HG03060 (cell line): ENCODE data around the gene ABCA13.
A peak's percentile ranks its signal among the peaks of the same experiment; 100 is the strongest.

ENCODE experiments used
- ATAC-seq: cut with Tn5 transposase; IDR thresholded peaks from one replicate; pipeline ENCODE4 v1.9.1; 2021; ENCODE audit warnings: low read depth, moderate number of reproducible peaks; ENCODE audit not compliant: unreplicated experiment

The ABCA13 gene

DNA sequence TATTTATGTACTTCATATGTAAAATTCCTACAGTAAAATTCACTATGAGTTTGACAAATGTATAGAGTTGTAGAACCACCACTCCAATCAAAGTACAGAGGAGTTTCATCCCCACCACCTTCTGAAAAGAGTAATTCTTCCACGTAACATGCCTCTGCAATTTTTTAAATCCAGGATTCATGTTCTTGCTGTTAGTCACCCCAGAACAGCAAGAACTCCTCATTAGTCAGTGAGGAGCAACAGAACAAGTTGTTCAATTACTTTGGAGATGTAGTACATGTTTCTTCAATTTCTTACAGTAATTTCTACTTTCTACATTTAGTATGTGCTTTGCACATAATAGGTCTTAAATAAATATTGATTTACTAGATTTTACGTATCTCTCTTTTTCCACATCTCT is 248.1 kb downstream of the ABCA13 start:
- ATAC-seq: no peak

DNA sequence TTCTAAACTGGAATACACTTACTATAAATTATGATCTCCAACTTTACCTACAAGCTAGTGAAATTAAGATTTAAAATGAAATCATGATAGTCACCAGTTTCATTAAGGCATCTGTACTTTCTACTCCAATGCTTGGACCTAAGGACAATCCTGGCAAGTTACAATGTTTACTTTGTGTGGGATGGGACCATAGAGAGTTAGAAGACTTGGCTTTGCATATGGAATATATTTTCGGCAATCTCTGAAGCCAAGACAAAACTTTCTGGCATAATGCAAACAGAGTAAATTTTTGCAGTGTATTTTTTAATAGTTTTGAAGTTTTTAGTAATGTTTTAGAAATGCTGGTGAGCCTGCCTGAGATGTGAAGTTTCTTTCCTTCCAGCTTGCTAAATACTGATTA is 248.9 kb downstream of the ABCA13 start:
- no peak for ATAC-seq

DNA sequence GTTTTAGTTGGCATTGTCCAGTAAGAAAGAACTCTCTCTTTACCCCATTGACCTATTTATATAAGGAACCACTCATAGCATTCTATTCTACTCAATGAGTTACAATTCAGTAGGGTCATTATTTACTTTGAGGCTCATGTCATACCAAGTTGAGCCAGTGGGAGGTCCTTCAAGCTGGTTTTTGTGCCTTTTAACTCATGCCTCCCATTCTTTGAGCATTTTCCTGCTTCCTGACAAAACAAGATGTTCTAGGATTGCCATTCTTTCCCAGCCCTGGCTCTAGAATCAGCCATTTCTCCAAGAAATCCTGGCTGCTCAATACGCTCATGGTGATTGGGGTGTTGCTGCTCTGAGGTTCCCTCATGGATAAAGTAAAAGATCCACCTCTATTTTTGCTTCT is 250.1 kb downstream of the ABCA13 start:
- ATAC-seq: no peak

DNA sequence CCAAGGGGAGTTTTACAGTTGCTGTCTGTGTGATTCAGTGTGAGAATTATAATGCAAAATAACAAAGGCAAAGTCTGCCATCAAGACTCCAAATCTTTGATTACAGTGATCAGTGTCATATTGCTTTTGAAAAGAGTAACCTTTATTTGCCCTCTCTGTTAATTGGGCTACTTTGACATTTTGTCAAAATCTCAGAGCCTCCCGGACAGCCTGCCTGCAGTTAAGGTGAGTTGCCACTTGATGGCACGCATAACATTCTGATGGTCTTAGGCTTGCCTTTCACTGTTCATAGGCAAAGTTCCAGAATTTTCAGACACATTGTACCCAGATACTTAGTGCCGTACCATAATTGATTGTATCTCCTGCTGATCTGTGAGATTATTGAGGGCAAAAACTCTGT is 253.5 kb downstream of the ABCA13 start:
- ATAC-seq: peak; percentile 44

- no peak for ATAC-seq
Measured at GRCh38 chr7:48426331-48426965, 255.2 kb downstream of the ABCA13 start.

GRCh38 chr7:48426966-48427555 is 255.8 kb downstream of the ABCA13 start:
- ATAC-seq: no peak

DNA sequence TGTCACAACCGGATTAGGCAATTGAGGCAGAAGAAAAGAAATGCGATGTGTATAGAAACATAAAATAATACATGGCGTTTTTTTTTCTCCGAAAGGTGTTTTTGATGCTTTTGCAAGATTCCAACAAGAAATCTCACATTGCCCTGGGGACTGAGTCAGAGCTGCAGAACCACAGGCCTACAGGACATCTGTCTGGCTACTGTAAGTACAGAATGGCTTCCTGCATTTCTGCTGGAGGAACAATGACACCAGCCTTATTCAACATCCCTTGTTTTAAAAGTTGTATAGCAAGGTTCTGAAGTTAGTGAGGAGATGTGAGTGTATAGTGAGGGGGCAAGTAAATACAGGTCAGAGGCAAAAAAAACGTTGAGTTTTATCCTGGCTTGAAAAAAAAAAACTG is 256.4 kb downstream of the ABCA13 start:
- ATAC-seq: no peak

- no peak for ATAC-seq
Measured at GRCh38 chr7:48428091-48428684, 256.9 kb downstream of the ABCA13 start.

- ATAC-seq: no peak
Measured at GRCh38 chr7:48429117-48429516, 257.9 kb downstream of the ABCA13 start.

DNA sequence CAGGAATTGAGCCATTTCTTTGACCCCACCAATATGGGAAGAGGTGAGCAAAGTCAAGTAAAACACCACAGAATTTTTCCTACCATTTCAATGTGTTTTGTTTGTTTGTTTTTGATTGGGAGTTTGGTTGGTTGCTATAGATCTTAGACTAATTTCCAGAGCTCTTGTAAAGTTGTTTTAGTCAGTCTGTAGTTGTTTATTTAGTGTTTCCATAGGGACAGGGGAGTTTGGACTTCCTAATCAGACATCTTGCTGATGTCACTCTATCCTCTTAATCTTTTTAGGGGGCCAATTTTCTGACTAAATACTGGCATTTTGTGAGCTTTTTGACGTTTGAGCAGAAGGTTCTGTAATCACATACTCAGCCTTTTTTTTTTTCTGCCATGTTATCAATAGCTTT is 266.9 kb downstream of the ABCA13 start:
- ATAC-seq: no peak

- no peak for ATAC-seq
Measured at GRCh38 chr7:48441848-48442492, 270.7 kb downstream of the ABCA13 start.

- no peak for ATAC-seq
Measured at GRCh38 chr7:48443051-48443450, 271.8 kb downstream of the ABCA13 start.

GRCh38 chr7:48446721-48447120 is 275.5 kb downstream of the ABCA13 start:
- no peak for ATAC-seq

GRCh38 chr7:48452218-48452617 is 281.0 kb downstream of the ABCA13 start:
- ATAC-seq: no peak

GRCh38 chr7:48454750-48455192 is 283.5 kb downstream of the ABCA13 start:
- no peak for ATAC-seq

- no peak for ATAC-seq
Measured at GRCh38 chr7:48455363-48455762, 284.1 kb downstream of the ABCA13 start.

DNA sequence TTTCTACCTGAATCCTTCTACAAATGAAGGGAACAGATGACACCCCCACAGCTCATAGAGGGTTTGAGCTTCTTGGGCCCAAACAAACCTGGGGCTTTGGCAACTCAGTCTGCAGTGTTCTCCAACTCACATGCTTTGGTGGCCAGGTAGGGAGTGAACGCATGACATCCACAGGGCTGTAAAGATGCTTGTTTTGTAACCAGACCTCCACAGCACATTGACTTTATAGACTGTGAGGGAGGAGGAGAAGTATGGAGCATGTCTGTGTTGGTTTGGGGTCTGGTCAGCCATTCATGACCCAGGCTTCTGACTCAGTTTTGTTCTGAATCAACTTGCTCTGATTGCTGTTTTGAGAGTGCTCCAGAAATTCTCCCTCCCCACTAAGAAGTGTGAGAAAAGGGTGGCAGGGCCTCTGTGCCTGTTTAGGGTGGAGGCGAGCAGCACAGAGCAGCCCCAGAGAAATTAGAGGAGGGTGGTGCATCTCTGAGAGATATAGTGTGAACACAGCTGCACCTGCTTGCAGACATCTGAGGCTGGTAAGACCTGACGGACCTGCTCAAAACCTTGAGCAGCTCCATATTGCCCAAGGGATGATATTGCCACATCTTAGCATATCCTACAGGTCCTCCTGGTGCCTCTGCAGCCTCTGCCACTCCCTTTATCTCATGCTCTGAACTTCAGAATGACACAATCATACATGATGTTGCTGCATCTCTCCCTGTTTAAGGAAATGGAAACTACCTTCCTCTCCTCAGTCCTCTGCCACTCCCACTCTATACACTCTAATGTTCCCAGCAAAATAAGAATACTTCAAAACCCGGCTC is 287.7 kb downstream of the ABCA13 start:
- ATAC-seq: no peak

DNA sequence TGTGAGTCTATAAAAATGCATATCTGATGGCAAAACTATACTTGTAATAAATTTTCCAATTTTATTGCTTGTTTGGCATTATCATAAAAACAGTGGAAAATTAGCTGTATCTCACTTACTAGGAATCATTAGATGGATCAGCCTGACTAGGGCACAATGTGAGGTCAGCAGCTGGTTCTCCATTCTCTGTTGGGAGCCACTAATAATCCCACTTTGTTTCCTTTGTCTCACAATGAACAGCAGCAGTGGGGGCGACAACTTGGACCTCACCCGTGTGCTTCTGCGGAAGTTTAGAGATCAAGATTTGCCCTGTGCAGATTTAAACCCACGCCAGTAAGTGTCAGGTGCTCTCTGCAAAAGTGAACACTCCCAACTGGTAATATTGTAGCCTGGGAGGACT is 295.5 kb downstream of the ABCA13 start:
- no peak for ATAC-seq

DNA sequence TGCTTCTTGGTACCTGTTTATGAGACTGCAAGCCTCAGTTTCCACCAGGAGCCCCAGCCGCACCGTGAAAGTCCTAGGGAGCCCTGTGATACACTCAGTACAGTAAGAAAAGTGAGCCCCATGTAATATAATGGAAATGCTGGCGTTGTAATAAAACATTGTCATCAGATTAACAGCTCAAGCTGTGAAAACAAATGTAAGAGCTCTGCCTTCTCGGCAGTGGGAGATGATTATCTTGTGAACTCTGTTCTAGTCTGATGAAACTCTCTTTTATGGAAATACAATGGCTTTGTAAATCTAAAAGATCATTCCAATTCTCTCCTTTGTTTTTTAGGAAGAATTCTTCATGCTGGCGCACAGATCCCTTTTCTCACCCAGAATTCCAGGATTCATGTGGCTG is 299.9 kb downstream of the ABCA13 start:
- ATAC-seq: no peak

GRCh38 chr7:48472640-48473039 is 301.4 kb downstream of the ABCA13 start:
- no peak for ATAC-seq
